ENCODE results near the gene ADRA2B.

Gene ADRA2B

DNA sequence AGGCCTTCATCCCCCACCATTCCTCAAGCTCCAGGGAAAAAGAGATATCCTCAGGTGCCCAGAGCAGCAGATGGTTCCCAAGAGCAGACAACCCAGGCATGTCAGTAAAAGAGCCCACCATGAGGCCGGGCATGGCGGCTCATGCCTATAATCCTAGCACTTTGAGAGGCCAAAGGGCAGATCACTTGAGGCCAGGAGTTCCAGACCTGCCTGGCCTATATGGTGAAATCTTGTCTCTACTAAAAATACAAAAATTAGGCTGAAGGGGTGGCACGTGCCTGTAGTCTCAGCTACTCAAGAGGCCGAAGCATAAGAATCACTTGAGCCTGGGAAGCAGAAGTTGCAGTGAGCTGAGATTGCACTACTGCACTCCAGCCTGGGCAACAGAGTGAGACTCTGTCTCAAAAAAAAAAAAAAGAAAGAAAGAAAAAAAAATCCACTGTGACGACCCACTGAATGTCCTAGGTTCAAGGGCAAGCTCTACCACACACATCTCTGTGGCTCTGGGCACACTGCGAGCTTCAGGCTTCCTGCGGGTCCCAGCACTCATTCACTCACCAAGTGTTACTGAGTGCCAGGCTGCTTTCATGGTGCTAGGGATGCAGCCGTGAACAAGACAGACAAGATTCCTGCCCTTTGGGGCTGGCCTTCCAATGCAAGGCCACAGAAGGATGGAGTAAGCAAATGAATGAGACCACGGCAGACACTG lies 35.4 kb upstream of the ADRA2B start:
- Histone ChIP-seq H3K9ac (ENCODE audit: low read length) (no peak overlapping the region), H3K23ac (ENCODE audit: low read length in 2 of 2) (no peak overlapping the region), H2BK120ac (ENCODE audit: low read depth, low read length) (no peak overlapping the region), H3K4ac (ENCODE audit: low read depth in 1 of 2, low read length in 2 of 2) (no peak overlapping the region), H3K4me3 (ENCODE audit: insufficient read depth in 1 of 2, low read depth in 1 of 2, low read length in 2 of 2) (no peak overlapping the region), H2AFZ (ENCODE audit: low read depth, low read length) (no peak overlapping the region), H3K79me1 (replicated peaks; ENCODE audit: low read length, poor library complexity, severe bottlenecking) (no peaks in the 10 kb centered on the region), H3K9me3 (ENCODE audit: control insufficient read depth, low read length) (no peaks in the 10 kb centered on the region), H2BK12ac (ENCODE audit: low read length in 2 of 2) (no peak overlapping the region), H4K91ac (ENCODE audit: low read length) (no peak overlapping the region), H2BK15ac (ENCODE audit: low read depth, poor library complexity, severe bottlenecking) (no peak overlapping the region), H3K18ac (ENCODE audit: low read depth in 1 of 2, low read length in 2 of 2) (no peak overlapping the region), H2BK5ac (ENCODE audit: low read depth, low read length, poor library complexity, severe bottlenecking) (no peak overlapping the region), H3K36me3 (ENCODE audit: control insufficient read depth in 1 of 2, insufficient read depth in 2 of 2, low read depth in 1 of 2, low read length in 2 of 2) (no peaks in the 10 kb centered on the region), H4K8ac (ENCODE audit: low read length) (no peak overlapping the region), H3K4me2 (ENCODE audit: low read length, poor library complexity, severe bottlenecking) (no peak overlapping the region), H3K4me1 (ENCODE audit: control insufficient read depth, insufficient read depth, low read depth, low read length) (peaks cover 11% of the 10 kb centered on the region), H2AK5ac (ENCODE audit: low read length, severe bottlenecking) (no peak overlapping the region), H3K27ac (ENCODE audit: low read length, poor library complexity, severe bottlenecking) (no peak overlapping the region), H3K14ac (ENCODE audit: low read length in 2 of 2) (no peak overlapping the region), H3K27me3 (ENCODE audit: control insufficient read depth in 1 of 2, insufficient read depth in 1 of 2, low read length in 2 of 2) (peaks cover 5 to 18% of the 10 kb centered on the region in 2 experiments)
- DNase-seq: no peak
- 89% methylated on average over 9 of the region's 9 CpGs for WGBS

DNA sequence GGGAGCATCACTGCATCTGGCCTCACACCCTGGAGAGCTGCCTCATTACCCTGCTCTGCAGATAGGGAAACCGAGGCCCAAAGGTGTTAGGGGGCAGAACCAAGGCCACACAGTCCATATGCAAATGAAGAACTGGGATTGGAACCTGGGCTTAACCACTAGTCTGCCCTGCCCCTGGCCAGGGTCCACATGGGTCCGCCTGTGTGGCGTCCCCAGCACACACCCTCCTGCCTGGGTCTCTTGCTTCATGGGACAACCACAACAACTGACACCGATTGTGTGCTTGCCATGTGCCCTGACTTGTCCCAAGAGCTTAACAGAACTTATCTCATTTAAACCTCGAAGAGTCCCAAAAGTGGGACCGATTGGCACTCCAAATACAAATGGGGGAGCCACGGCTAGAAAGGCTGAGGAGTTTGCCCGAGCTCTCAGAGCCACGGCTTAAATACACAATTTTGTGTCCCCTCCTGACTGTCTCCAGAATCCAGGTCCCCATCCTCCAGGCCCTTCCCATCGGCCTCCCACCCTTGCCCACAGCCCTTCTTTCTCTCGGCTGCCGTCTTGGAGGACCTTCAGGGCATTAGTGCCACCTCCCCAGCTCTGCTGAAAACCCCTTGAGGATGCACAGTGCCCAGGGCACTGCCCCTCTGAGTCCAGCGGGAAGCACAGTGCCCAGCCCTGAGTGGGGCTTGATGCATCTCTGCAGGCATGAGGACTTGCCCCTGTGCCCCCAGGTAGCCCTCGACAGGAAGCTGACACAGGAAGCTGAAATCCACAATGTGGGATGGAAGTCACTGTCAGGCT lies 34.6 kb upstream of the ADRA2B start:
- no peaks in the 10 kb centered on the region for H3K79me1 ChIP-seq (replicated peaks; ENCODE audit: low read length, poor library complexity, severe bottlenecking)
- H3K9me3 ChIP-seq (ENCODE audit: control insufficient read depth, low read length): no peaks in the 10 kb centered on the region
- H3K4ac ChIP-seq (ENCODE audit: low read depth in 1 of 2, low read length in 2 of 2): no peak overlapping the region
- no peak overlapping the region for H3K23ac ChIP-seq (ENCODE audit: low read length in 2 of 2)
- H2BK15ac ChIP-seq (ENCODE audit: low read depth, poor library complexity, severe bottlenecking): no peak overlapping the region
- no peak overlapping the region for H4K8ac ChIP-seq (ENCODE audit: low read length)
- H3K14ac ChIP-seq (ENCODE audit: low read length in 2 of 2): no peak overlapping the region
- H3K18ac ChIP-seq (ENCODE audit: low read depth in 1 of 2, low read length in 2 of 2): no peak overlapping the region
- H3K27me3 ChIP-seq (ENCODE audit: control insufficient read depth in 1 of 2, insufficient read depth in 1 of 2, low read length in 2 of 2): peaks cover 13 to 17% of the 10 kb centered on the region in 2 experiments
- WGBS: 92% methylated on average over 14 of the region's 14 CpGs
- H4K91ac ChIP-seq (ENCODE audit: low read length): no peak overlapping the region
- no peak overlapping the region for H3K4me2 ChIP-seq (ENCODE audit: low read length, poor library complexity, severe bottlenecking)
- peaks cover 14% of the 10 kb centered on the region for H3K4me1 ChIP-seq (ENCODE audit: control insufficient read depth, insufficient read depth, low read depth, low read length)
- no peak overlapping the region for H2AFZ ChIP-seq (ENCODE audit: low read depth, low read length)
- no peak overlapping the region for H2BK5ac ChIP-seq (ENCODE audit: low read depth, low read length, poor library complexity, severe bottlenecking)
- no peak overlapping the region for H3K9ac ChIP-seq (ENCODE audit: low read length)
- H3K36me3 ChIP-seq (ENCODE audit: control insufficient read depth in 1 of 2, insufficient read depth in 2 of 2, low read depth in 1 of 2, low read length in 2 of 2): peaks cover 0 to 2% of the 10 kb centered on the region in 2 experiments
- H2BK12ac ChIP-seq (ENCODE audit: low read length in 2 of 2): no peak overlapping the region
- H3K27ac ChIP-seq (ENCODE audit: low read length, poor library complexity, severe bottlenecking): no peak overlapping the region
- no peak for DNase-seq
- no peak overlapping the region for H2BK120ac ChIP-seq (ENCODE audit: low read depth, low read length)
- no peak overlapping the region for H3K4me3 ChIP-seq (ENCODE audit: insufficient read depth in 1 of 2, low read depth in 1 of 2, low read length in 2 of 2)
- H2AK5ac ChIP-seq (ENCODE audit: low read length, severe bottlenecking): no peak overlapping the region

DNA sequence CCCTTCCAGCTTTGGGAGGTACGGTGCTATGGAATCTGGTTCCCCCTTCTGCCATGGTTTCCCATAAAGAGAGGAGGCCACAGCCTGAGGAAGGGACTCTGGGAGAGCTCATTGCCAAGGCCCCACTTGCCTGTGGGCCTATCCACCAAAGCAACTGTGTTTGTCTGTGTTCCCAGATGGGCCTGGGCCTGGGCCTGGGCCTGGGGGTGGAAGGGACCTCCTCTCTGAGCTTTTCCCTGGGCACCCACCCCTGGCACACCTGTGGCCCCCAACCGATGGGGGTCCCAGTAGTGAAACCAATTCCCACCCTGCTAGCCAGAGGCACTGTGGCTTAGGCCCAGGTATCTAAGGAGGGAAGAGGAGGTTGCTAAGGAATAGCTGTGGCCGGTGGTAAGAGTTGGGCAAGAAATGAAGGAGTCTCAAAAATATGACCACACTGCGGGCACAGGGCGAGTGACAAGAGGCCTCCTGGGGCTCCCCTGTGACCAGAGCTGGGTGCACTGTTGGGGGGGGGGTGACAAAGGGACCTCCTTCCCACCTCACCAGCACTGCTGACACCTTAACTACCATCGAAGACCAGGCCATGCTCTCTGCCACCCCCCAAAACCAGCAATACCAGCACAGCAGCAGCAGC lies 33.8 kb upstream of the ADRA2B start:
- Histone ChIP-seq H2BK15ac (ENCODE audit: low read depth, poor library complexity, severe bottlenecking) (no peak overlapping the region), H3K14ac (ENCODE audit: low read length in 2 of 2) (no peak overlapping the region), H3K4me2 (ENCODE audit: low read length, poor library complexity, severe bottlenecking) (no peak overlapping the region), H2BK120ac (ENCODE audit: low read depth, low read length) (no peak overlapping the region), H3K23ac (ENCODE audit: low read length in 2 of 2) (no peak overlapping the region), H3K27me3 (ENCODE audit: control insufficient read depth in 1 of 2, insufficient read depth in 1 of 2, low read length in 2 of 2) (peaks cover 17 to 18% of the 10 kb centered on the region in 2 experiments), H2BK5ac (ENCODE audit: low read depth, low read length, poor library complexity, severe bottlenecking) (no peak overlapping the region), H4K8ac (ENCODE audit: low read length) (no peak overlapping the region), H3K79me1 (replicated peaks; ENCODE audit: low read length, poor library complexity, severe bottlenecking) (no peaks in the 10 kb centered on the region), H3K4me1 (ENCODE audit: control insufficient read depth, insufficient read depth, low read depth, low read length) (peaks cover 18% of the 10 kb centered on the region), H3K9ac (ENCODE audit: low read length) (no peak overlapping the region), H3K27ac (ENCODE audit: low read length, poor library complexity, severe bottlenecking) (no peak overlapping the region), H3K18ac (ENCODE audit: low read depth in 1 of 2, low read length in 2 of 2) (no peak overlapping the region), H2AK5ac (ENCODE audit: low read length, severe bottlenecking) (no peak overlapping the region), H4K91ac (ENCODE audit: low read length) (no peak overlapping the region), H3K36me3 (ENCODE audit: control insufficient read depth in 1 of 2, insufficient read depth in 2 of 2, low read depth in 1 of 2, low read length in 2 of 2) (peaks cover 0 to 2% of the 10 kb centered on the region in 2 experiments), H2AFZ (ENCODE audit: low read depth, low read length) (no peak overlapping the region), H2BK12ac (ENCODE audit: low read length in 2 of 2) (no peak overlapping the region), H3K4ac (ENCODE audit: low read depth in 1 of 2, low read length in 2 of 2) (no peak overlapping the region), H3K9me3 (ENCODE audit: control insufficient read depth, low read length) (no peaks in the 10 kb centered on the region), H3K4me3 (ENCODE audit: insufficient read depth in 1 of 2, low read depth in 1 of 2, low read length in 2 of 2) (no peak overlapping the region)
- DNase-seq: no peak
- 93% methylated on average over 6 of the region's 6 CpGs for WGBS
